Amniotic stem cell (primary cell): ENCODE results near the gene NRAP.

Experiments used
- DNase-seq: peaks from one replicate; lab custom pipeline; 2025; lab: John Stamatoyannopoulos, UW

NRAP gene, protein sequence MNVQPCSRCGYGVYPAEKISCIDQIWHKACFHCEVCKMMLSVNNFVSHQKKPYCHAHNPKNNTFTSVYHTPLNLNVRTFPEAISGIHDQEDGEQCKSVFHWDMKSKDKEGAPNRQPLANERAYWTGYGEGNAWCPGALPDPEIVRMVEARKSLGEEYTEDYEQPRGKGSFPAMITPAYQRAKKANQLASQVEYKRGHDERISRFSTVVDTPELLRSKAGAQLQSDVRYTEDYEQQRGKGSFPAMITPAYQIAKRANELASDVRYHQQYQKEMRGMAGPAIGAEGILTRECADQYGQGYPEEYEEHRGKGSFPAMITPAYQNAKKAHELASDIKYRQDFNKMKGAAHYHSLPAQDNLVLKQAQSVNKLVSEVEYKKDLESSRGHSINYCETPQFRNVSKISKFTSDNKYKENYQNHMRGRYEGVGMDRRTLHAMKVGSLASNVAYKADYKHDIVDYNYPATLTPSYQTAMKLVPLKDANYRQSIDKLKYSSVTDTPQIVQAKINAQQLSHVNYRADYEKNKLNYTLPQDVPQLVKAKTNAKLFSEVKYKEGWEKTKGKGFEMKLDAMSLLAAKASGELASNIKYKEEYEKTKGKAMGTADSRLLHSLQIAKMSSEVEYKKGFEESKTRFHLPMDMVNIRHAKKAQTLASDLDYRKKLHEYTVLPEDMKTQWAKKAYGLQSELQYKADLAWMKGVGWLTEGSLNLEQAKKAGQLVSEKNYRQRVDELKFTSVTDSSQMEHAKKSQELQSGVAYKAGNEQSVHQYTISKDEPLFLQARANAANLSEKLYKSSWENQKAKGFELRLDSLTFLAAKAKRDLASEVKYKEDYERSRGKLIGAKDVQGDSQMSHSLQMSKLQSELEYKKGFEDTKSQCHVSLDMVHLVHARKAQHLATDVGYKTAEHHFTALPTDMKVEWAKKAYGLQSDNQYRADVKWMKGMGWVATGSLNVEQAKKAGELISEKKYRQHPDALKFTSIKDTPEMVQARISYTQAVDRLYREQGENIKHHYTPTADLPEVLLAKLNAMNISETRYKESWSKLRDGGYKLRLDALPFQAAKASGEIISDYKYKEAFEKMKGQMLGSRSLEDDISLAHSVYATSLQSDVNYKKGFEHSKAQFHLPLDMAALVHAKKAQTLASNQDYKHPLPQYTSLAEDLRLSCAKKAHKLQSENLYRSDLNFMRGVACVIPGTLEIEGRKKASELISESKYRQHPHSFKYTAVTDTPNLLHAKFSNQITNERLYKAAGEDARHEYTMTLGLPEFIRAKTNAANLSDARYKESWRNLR (N-terminal part only)

DNA sequence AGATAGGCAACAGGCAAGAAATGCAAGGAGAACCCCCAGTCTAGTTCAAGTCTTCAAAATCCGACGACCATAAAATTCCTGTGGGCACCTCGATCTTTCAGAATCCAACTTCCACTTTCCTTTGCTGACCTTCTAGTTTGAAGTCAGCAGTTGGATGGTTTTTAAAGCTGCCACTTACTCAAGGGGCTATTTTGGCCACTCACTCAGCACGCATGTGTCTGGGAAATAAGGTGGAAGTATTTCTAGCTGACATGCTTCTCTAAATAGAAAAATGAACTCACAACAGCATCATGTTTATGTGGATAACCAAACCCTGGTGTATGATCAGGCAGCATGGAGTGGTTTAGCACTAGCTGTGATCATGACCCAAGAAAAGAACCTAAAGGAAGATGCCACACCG is at the start of gene NRAP:
NRAP (minus strand) TSS at position 134 of the 400 bp plus-strand sequence. CDS start 159 bp downstream, outside the sequence.
- DNase-seq, result no peak

DNA sequence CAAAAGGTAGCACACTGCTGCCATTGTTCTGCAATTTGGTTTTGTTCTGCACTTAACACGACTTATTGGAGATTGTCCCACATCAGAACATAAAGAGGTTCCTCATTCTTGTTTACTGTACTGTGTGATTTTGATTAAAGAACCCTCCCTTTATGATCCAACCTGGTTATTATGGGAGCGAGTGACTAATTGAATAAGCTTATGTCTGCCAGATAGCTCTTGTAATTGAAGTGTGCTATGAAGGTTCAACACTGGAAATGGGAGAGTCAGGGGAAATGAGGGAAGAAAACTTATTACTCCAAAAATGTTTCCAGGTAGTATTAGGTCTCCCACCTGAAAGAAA is 49.8 kb upstream of the NRAP start:
- no peak for DNase-seq

DNA sequence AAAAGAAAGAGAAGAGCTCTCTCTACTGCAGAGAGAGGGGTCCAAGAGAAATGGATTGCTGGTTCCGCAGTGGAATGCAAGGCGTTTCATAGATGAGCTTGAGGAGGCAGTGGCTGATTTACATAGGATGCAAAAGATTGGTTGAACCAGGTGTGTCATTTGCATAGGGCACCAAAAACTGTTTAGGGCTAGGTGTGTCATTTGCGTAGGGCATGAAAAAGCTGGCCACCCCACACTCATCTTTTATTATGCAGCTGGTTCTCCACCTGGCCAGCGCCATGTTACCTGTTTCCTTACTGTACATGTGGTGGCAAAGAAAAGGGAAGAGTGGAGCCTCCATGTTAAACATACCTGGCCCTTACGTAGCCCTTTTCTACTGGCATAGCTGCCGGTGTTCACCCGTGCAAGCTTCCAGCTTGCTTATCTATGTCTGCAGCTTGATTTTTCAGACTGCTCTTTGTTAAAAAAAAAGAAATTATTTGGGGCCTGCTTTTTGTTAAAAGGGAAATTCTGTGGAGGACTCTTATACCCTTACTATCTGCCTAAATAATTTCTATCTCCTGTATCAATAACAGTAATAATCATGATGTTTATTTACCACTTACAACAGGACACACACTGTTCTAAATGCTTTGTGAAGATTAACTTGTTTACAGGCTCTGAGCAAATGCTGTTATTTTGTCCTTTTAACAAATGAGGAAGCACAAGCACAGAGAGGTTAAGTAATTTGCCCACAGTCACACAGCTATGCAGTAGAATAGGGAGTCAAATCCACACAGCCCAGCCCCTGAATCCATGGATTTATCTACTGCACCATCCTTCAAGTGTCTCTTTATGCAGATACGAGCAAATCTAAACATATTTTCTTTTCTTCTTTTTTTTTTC is 49.2 kb upstream of the NRAP start:
- DNase-seq, result no peak

DNA sequence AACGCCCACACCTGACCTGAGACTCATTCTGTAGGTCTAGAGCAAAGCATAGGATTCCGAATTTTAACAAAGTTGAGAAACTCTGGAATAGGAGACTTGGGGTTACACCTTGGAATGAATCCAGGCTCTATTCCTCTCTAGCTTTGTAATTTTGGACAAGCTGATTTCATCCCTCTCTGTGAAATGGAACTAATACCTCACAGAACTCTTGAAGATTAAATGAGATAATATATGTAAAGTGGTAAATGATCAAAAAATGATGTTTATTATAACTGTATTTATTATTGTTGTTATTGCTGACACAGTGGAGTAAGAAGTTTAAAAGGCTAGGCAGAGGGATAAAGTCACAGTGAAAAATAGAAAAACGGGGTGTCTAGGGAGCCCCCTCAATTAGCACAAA is 48.2 kb upstream of the NRAP start:
- no peak for DNase-seq

DNA sequence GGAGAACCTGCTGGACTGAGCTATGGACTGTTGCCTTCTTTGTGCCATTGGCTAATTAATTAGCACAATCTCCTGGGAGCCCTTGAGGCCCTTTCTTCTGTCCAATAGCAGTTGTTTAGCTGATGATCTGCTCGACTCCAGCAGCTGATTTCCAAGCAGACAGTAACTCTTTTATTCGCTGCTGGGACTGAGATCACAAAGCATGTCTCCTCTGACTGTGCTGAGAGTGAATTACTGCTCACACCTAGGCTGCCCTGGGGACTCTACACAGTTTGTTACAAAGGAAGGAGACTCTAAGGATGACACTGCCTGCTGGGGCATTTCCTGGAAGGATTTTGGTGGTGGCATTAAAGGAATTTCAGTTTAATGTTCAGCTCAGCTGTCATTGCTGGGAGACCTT is 47.3 kb upstream of the NRAP start:
- no peak for DNase-seq

DNA sequence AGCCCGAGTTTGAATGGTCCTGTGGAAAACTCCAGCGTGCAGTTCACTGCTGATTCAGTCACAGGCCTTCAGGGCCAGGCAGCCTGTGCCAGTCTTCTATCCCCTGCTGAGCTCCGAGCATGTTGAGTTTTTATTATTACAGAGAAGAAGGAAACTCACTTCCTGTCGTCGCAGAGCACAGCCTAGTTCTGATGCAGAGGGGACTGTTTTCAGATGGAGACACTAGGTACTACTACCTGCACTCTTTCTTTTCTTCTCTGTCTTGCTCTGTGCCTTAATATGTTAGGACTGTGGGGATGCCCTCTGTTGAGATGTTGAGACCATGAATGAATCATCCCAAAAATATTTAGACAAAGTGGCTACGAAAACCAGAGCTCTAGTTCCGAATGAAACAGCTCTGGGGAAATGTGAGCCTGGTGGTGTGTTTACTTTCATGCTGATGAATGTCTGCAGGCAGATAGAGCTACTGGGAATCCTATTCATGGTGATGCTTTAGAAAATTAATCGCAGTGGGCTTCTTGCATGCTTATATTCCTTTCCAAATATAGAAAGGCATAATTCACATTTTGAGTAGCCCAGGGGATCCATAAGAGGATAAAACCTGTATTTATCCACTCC is 45.5 kb upstream of the NRAP start:
- peak; percentile 60 for DNase-seq

DNA sequence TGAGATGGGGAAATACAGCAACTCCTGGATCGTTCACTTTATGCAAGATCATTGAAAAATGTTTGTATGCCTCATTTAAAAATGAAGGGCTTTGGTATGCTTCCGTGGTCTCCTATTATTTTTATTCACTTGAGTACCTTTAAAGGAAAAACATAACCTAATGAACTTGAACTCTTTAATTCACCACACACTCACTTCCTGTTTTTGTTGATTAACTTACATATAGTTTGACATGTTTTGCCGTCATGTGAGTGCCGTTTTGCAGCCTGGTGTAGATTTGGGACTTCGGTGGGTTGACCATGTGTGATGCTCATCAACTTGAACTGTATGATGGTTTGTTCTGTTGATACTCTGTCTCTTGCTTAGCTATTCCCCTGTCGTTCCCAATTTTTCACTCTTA is 44.8 kb upstream of the NRAP start:
- DNase-seq, result no peak

DNA sequence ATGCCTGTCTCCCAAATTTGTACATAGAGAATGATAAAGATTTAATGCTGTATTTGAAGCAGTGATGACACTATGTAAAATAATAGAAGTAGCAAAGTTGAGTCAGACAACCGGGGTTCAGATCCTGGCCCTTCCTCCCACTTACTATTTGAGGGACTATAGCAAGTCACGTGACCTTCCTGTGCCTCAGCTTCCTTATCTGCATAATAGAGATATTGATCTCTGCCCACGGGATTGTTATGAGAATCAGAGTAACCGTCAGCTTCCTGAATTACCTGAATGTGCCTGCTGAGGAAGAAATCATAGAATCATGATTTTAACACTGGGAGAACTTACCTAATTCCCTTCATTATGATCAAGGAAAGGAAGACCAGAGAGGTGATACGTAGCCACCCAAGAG is 42.8 kb upstream of the NRAP start:
- DNase-seq, result no peak

DNA sequence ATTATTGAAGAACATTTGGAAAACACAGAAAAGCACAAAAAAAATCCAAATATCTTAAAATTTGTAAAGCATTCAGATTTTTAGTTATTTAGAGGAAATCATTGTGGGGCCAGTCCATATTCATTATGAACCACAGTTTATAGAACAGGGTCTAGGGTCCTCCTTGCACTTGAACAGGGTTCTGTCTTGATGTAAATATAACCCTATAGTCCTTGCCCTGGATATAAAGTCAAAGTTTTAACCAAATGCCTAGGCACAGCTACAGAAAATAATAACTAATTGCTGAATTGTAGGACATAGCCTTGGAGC is 41.5 kb upstream of the NRAP start:
- DNase-seq, result no peak

DNA sequence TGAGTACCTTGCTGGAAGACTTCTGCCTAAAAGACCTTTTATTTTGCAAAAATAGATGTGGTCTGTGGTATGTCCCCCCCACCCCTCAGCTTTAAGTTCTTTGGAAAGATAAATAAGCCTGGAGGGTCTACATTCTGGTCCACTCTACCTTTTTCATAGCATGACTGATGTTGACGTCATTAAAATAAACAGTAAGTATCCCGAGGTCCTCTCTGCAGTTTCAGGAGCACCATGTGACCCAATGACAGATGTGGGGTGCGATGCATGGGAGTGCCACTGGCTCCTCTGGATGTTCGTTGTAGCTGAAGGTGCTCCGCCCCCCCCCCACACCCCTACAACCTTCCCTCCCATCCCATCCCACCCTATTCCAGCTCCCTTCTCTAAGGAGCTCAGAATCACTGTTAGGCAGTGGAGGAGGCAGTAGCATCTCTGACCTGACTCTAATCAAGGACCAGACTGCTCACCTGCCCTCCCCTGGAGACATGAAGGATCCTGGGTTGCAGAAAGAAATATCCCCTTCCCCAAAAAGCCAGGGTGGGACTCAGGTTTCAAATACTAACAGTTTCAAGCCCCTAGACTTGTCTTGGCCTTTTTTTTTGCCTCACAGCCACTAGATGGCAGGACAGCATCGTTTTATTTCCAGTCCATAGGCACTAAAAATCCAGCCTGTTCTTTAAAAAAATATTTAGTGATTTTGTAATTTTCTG is 40.9 kb upstream of the NRAP start:
- peak; percentile 48 for DNase-seq

DNA sequence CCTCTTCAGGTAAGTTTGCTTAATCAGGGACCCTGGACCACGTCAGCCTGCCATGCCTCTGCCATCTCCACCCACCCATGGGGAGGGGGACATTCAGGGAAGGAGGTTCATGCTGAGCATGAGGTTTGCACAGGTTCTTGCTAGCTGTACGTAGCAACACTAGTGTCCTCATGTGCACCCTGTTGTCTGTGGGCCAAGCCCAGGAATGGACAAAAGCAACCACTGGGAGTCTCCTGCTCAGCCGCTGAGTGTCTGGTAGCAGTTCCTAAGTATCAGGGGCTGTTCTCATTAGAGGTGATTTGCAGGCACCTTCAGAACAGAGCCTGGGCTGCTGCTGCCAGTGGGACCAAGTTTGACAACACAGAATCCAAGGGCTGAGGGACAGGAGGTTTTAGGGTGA is 33.8 kb upstream of the NRAP start:
- DNase-seq, result no peak

DNA sequence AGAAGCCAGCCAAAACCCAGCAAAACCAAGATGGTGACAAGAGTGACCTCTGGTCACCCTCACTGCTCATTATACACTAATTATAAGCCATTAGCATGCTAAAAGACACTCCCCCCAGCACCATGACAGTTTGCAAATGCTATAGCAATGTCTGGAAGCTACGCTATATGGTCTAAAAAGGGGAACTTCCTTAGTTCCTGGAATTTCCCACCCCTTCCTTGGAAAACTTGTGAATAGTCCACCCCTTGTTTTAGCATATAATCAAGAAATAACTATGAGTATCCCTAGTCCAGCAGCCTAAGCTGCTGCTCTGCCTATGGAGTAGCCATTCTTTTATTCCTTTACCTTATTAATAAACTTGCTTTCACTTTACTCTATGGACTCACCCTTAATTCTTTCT is 31.9 kb upstream of the NRAP start:
- DNase-seq, result no peak

DNA sequence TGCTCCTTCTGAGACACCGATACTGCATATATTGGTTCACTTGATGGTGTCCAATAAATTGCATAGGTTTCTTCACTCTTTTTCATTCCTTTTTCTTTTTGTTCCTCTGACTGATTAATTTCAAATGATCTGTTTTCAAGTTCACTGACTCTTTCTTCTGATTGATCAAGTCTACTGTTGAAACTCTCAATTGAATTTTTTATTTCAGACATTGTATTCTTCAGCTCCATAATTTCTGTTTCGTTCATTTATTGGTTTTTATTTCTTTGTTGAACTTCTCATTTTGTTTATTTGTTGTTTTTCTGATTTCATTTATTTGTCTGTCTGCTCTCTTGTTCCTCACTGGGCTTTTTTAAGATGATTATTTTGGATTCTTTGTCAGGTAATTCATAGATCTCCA is 29.5 kb upstream of the NRAP start:
- DNase-seq, result no peak

DNA sequence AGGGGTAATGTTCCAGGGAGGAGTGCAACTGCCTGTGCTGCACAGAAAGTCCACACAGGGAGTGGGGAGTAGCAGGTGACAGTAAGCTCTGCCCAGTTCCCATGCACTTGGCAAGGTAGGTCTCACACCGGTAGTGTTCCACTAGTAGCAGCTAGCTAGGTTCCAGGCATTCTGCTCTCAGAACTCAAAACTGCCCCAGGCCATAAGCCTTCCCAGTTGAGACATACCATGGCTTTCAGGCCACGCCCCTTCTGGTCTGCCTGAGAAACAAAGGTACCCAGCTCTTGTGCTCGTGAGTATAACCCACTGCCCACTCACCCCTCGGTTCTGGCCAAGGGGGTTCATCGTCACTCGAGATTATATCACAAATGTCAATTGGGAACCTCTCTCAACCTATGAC is 28.4 kb upstream of the NRAP start:
- DNase-seq, result no peak

DNA sequence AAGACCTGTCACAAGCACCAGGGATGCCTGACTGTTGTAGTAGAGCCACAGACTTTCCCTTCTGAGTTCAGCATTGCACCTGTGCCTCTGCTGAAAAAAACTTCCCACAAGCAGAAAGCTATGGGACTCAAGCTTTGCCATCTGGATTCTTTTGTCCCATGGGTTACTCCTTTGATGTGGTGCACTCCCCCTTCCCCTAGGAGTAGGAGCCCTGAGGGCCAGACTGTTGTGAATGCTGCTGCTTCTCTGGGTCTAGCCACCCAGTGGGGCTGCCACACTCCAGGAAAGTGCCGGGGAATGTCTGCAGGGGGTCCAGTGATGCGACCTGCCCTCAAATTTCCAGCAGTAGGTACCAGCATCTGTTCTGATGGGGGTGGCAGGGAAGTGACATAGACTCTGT is 27.5 kb upstream of the NRAP start:
- no peak for DNase-seq

DNA sequence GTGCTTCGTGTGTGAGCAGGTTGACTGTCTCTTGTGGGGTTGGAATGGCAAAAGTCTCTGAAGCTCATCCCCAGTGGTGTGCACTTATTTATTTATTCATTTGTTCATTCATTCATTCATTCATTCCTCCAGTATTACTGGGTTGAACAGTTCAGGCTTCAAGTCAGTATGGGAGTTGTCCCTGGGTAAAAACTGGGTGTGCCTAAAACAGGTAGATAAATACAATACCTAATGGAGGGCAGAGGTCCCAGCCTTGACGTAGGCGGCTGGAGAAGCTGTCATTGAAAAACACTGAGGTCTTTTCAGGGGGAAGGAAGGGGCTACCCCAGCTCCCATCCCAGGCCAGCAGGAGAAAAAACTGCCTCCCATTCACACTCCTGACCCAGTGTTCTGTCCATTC is 26.9 kb upstream of the NRAP start:
- DNase-seq, result no peak

DNA sequence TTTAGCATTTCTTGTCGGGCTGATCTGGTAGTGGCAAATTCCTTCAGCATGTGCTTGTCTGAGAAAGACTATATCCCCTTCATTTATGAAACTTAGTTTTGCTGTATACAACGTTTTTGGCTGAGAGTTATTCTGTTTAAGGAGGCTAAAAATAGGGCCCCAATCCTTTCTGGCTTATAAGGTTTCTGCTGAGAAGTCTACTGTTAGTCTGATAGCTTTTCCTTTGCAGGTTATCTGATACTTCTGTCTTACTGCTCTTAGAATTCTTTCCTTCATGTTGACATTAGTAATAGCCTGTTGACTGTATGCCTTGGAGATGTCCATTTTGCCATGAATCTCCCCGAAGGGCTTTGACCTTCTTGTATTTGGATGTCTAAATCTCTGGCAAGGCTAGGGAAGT is 25.7 kb upstream of the NRAP start:
- no peak for DNase-seq

DNA sequence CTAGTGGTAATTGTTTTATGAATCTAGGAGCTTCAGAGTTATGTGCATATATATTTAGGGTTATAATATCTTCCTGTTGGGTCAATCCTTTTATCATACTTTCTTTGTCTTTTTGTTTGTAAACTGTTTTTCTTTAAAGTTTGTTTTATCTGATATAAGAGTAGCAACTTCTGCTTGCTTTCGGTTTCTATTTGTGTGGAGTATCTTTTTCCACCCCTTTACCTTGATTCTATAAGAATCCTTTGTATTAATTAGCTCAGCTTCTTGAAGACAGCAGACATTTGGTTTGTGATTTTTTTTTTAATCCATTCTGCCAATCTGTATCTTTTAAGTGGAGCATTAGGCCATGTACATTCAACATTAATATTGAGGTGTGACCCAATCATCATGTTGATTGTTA is 25.2 kb upstream of the NRAP start:
- DNase-seq, result no peak

DNA sequence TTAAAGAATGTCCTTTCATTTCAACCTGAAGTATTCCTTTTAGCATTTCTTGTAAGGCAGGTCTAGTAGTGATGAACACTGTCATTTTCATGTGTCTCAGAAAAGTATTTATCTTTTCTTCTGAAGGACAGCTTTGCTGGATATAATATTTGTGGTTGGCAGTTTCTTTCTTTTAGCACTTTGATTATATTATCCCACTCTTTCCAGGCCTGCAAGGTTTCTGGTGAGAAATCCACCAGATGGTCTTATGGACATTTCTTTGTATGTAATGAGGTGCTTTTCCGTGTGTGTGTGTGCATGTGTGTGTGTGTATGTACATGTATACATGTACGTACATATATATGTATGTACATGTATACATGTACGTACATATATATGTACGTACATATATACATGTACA is 23.2 kb upstream of the NRAP start:
- no peak for DNase-seq

DNA sequence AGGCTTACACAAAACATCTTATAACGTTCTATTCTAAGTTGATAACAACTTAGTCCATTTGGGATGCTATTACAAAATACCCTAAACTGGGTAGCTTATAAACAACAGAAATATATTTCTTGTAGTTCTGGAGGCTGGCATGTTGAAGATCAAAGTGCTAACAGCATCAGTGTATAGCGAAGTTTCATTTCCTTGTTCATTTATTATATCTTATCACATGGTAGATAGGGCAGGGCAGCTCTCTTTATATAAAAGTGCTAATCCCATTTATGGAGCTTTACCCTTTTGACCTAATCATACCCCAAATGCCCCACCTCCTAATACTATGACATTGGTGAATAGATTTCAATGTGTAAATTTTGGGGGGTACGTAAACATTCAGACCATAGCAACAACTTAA is 22.2 kb upstream of the NRAP start:
- no peak for DNase-seq

DNA sequence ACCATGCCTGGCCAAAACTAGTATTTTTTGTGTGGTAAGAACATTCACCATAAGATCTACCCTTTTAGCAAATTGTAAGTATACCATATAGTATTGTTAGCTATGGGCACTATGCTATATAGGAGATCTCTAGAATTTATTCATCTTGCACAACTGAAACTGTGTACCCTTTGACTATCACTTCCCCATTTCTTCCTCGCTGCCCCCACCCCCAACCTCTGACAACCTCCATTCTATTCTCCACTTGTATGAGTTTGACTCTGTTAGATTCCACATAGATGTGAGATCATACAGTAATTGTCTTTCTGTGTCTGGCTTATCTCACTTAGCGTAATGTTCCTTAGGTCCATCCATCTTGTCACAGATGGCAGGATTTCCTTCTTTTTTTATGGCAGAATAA is 19.5 kb upstream of the NRAP start:
- no peak for DNase-seq
